GM19455 (cell line): ENCODE measurements around the gene NACC1.

Experiments used
- ATAC-seq: cut with Tn5 transposase; IDR thresholded peaks from one replicate; pipeline ENCODE4 v1.9.1; 2021; ENCODE audit not compliant: unreplicated experiment

Gene NACC1

DNA sequence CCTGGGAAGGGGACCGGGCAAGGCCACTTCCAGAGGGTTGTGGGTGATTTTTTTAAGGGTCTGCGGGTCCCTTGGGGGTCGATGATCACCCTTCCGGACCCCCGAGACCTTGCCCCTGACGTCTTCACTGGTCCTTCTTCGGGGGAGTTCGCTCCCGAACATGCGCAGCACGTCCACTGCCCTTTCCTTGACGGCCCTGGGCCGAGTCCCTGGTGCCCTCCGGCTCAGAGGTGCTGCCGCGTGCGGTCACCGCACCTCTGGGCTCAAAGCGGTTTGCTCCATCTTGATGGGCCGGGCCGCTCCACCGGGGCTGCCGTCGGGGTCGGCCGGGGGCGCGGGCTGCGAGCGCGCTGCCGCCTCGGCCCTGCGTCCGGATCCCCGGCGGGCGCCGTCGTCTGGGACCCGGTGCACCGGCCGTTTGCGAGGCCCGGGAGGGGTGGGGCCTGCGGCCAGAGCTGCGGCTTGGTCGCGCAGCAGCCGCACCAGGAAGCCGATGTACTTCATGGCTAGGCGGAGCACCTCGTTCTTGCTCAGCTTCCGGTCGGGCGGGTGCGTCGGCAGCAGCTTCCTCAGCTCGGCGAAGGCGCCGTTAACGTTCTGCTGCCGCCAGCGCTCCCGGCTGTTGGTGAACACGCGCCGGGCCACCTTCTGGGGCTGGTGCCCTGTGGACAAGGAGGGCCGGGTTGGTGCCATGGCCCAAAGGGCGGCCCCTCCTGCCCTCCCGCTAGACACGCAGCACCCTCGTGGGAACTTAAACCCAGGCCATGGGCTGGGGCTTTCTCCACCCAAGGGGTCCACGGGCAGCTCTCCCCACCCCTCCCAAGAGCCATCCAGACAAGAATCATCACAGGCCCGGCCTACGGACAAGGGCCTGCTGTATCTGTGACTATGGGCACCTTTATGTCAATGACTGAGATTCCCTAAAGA lies 18.7 kb upstream of the NACC1 start:
- no peak for ATAC-seq

DNA sequence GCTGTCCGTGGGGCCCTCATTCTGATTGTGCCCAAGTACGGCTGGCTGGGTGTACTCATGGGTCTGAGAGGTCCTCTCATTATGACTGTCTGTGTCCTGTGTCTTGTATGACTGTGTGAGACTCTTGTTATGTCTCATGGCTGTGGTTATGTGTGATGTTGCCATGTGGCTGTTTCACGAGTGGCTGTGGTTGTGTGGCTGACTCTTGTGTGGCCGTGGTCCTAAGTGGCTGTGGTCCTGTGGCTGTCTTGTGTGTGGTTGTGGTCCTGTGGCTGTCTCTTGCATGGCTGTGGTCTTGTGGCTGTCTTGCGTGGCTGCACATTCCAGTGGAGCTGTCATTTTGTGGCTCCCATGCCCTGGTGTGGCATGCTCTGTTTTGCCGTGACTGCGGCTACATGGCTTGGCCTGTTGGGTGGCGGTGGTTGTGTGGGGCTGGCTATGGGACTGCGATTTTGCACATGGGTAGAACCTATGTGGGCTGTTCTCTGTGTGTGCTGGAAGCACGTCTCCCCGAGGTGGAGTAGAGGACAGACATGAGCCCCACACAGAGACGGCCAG lies 18.0 kb upstream of the NACC1 start:
- no peak for ATAC-seq

DNA sequence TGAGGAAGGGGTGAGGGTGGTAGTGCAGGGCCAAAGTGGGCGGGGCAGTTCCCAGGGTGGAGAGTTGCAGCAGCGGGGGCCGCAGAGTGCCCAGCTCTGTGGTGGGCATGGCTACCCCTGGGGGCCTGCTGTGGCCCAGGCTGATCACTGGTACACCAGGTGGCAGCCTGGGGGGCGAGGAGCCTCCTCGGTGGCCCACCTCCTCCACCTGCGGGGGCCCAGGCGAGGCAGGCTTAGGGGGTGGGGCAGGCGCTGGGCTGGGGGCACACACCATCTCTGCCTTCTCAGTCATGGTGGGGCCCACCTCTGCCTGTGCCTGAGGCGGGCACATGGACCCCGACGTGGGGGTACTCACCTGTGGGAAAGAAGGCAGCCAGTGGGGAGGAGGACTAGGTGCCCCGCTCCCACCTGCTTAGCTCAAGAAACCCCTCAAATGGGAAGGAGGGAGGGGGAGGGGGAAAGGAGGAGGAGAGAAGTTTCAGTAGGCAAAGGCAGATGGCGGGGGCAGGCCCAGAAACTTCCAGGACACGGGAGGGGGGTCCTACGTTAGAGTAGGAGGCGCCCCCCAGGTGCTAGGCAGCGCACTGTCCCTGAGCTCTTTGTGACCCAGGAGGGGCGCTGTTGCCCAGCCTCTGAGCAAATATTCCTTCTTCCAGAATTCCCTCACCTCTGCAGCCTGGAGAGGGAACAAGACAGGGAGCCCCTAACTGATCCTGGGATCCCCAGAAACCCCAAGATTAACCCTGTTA lies 17.0 kb upstream of the NACC1 start:
- ATAC-seq = no peak

DNA sequence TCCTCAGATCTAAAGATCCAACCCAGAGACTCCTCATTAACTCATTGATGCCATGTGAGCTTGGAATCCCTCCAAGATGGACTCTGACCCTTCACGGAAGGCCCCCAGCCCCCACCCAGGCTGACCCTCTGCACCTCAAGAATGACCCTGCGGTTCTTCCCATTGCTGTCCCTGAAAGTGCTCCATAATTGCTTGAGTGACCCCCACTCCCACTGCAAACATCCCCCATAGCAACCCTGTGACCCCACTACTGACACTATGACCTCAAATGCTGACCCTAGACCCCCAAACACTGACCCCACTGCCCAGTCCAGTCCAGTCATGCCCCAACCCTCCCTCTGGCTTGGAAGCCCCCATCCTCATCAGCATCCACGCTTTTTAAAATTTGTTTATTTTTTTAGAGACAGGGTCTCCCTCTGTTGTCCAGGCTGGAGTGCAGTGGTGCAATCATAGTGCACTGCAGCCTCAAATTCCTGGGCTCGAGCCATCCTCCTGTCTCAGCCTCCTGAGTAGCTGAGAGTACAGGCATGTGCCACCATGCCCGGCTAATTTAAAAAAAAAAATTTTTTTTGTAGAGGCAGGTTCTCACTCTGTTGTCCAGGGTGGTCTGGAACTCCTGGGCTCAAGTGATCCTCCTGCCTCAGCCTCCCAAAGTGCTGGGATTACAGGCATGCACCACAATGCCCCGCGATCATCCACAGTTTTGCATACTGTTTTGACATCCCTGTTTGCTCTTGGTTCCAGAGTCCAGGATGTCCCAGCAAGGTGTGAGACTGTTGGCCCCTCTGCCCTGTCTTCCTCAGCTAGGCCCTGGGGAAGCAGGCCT lies 16.3 kb upstream of the NACC1 start:
- ATAC-seq = no peak

DNA sequence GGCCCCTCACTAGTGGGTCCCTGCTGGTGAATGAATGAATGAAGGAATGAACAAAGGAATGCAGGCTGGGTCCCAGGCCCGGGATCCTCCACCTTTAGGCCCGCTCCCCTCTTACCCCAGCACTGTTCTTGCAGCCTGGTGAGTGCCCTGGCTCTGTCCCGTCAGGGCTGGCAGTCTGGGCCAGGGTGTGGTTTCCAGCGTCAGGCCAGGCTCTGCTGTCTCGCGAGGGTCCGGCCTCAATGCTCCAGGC lies 15.7 kb upstream of the NACC1 start:
- no peak for ATAC-seq

DNA sequence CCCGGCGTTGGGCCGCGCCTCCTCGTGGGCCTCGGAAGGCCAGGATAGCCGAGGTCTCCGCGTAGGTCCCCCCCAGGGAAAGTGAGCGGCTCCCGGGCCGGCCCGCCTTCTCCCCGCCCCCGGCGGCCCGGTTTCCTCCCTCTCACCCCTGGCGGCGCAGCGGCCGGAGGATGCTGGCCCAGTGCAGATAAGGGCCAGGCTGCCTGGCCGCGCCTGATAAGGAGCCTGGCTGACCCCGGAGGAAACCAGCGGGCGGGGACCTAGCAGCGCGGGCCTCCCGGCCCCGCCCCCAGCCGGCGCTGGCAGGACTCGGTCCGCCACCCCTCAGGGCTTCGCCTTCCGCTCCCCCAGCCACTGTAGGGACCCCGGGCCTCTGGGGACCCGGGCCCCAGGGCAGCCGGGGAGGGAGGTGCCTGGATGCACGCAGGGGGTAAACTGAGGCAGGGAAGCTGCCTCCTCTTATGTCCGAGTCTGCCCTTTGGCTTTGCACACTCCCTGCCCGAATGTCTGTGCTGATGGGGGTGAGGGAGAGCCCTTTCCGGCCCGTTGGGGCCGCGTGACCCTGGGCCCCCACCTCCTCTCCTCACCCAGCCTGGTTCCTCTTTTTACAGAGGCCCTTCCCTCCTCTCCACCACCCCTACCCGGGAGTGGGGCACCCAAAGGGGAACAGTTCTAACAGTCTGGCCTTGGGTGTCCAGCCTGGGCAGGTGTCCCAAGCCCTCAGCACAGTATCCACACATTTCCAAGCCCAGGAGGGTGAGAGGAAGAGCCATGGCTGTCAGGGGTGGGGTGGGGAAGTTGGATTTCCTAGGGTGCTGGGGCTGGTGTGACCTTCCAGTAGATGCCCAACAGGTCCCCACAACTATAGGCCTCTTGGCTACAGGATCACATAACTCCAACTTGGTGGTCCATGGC lies 15.1 kb upstream of the NACC1 start, which contains the start of gene LYL1:
TSS of gene LYL1 (minus strand) at position 193 of the 915 bp plus-strand sequence. CDS start 1,687 bp downstream, outside the sequence.
- ATAC-seq = no peak

DNA sequence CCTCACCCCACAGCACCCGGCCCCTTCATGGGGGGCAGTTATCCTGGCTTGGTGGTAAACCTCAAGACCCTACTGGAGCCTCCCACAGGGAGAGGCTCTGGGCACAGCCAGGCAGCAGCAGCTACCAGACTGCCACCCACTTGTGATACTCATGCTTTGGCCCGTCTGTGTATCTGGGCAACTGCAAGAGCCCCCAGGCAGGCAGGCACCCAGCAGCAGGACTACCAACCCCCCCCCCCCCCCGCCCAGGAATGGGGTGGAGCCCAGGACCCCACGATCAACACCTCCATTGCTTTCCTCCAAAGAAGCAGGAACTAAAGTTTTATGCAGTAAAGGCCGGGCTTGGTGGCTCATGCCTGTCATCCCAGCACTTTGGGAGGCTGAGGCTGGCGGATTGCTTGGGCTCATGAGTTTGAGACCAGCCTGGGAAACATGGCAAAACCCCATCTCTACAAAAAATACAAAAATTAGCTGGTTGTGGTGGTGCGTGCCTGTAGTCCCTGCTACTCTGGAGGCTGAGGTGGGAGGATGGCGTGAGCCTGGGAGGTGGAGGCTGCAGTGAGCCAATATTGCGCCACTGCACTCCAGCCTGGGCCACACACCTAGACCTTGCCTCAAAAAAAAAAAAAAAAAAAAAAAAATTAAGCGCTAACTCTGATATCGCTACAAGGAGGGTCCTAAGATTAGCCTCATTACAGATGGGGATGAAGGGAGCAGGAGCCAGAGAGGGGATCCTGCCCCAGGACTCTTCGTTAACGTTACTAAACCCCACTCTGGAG lies 14.3 kb upstream of the NACC1 start:
- ATAC-seq = no peak

DNA sequence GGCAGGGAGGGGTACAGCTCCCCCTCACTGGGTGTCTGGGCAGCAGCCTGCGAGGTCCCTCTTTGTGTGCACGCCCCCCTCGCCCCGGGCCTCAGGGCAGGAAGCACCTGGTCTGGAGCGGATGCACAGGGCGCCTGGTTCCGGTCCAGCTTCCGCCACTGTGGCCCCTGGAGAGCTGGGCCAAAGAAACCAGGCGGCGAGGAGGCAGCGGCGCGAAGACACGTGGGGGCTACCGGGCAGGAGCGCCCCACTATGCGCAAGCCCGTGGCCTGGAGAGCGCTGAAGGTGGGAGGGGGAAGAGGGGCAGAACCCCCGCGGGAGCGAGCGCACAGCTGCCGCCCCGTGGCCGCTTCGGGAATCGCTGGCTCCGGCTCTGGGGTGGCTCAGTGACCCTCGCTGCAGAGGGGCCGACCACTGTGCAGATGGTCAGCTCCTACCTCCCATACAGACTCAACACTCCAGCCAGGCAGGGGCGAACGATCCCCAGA lies 13.7 kb upstream of the NACC1 start:
- ATAC-seq = peak; percentile 34

DNA sequence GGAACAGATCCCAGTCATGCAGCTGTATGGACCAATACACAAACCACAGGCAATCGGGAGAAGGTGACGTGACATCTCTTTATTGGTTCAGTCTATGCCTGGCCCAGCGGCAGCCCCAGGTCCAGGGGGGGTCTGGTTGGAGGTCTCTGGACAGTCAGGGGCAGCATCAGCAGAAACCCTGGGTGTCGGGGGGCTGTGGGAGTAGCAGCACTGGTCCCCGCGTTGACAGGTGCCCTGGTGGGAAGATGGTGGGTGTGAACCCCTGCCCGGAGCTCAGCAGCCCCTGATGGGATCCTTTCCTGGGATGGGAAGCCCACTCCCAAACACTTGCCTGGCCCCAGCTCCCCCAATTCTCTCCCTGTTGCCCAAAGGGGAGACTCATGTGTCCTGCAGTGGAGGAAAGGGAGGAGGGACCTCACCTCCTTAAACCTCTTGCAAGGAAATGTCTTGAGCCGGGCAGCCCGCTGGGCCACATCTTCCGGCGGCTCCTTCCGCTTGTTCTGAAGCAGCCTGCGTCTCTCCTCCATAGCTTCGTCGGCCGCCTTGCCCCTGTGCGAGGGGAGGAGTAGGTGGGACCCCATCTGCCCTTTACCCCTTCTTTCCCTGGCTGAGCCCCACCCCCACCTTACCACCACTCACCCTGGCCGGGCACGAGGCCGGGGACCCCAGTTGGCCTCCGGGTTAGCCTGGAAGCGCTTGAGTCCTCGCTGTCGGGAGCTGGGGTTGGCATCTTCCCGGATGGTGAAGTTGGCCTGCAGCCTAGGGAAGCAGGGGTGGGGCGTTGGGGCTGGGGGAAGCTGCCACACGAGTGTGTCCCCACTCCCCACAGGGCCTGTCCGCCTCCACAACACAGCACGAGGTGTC lies 13.0 kb upstream of the NACC1 start:
- ATAC-seq = peak; percentile 11

DNA sequence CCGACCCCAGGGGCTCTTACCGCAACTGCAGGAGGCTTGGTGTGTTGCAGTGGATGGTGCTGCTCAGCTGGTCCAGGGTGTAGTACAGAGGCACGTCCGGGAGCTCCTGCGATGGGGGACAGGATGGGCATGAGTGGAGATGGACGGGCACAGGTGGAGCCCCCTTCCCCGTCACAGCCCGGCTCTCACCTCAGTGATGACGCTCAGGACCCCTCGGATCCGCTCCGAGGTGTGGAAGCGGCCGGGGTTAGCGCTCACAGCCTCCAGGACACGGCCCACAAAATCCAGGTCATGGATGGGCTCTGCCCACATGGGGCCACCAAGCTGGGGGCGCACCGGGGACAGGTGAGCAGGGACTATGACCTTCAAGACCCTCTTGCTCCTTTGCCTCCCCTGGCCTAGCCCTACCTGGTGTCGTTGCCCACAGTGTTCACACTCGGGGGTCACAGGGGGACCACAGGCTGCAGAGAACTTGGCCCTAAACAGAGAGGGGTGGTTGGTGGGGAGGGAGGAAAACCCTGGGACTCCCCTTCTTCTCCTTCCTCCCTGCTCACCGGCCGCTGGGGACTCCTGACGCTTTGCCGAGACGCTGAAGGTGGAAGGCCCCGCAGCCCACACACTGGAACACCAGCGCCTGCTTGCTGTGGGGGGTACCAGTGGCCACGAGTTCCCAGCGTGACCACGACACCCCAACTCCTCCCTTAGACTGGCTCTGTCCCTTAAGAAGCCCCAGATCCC lies 8.5 kb upstream of the NACC1 start:
- no peak for ATAC-seq

DNA sequence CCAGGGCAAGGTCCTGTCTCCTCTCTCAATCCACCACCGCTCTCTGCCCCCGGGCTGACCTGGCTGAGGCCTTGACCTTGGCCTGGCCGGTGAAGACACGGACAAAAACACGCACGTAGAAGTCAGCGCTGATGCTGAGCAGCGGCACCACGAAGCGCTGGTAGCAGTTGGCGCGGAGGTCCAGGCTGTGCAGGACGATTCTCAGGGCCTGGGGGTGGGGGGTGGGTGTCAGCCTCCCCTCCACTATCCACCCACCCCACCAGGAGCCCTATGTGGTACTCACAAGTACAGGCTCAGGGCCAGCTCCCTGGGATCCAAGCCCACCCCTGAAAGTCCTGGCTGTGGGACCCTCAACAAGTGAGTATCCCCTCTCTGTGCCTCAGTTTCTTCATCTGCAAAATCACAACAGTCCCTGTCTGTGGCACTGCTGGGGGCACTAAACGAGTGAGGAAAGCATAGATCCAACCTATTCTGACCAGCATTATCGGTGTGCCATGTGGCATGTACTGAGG lies 7.9 kb upstream of the NACC1 start:
- no peak for ATAC-seq

DNA sequence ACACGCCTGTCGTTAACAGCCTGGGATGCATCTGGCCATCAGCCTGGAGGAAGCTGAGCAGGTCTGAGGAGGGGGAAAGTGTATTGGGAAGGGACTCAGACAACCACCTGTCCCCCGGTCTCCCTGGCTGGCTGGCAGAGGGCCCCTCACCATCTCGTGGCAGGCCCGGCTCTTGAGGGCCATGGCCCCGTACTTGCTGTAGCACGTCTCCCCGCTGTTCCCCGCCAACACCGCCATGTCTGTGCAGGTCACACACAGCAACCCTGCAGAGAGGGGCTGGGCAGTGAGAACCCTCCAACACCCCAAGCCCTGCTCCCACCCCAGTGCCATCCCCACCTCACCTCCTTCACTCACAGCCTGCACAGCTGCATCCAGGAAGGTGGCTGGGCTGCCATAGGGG lies 5.5 kb upstream of the NACC1 start:
- no peak for ATAC-seq

DNA sequence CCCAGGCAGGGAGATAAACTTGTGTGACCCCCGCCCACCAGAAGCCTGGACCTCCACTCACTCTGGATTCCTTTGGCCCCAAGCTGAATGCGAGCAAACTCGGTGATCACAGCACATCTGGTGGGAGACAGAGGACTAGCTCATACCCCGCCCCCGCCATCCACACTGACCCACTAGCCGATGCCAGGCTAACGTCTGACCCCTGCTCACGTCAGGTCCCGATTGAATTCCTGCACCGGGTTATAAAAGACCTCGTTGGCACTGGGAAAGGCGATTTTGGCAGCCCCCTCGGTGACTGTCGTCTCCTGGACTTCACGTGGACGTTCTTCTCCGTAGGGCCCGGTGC lies 2.2 kb upstream of the NACC1 start:
- no peak for ATAC-seq

DNA sequence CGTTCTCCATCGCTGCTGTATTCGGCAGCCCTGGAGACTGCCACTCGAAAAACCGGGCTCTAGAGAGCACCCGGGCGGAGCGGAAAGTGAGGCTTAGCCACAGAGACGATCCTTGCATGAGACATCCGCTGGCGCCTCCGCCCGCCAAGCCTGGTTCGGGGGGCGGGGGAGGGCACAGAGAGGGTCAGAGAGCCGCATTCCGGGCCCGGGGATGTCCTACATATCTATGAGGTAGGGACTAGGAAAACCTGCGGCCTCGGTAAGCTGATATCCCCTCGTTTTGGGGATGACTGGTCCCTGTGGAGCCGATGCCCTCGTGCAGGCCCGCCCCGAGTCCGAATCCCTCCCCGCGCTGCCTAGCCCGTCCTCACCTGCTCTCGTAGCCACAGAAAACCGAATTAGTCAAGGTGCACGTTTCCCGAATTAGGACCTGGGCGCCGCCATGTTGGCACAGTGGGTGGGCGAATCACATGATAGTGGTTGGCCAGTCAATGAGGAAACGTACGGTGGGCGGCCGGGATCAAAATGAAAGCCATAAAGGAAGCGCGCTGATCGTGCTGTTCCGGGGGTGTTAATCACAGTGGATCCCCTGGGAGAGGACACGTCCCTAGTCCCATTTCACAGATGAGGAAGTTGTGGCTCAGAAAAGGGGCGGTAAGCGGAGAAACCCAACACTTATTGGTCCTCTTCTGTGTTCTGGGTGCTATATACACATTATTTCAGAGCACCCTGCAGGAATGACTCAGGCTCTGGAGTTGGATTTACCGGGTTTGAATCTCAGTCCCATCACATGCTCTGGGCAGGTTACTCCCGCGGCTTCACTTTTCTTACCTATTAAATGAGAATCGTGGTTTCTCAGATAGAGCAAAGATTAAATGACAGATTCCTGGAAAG lies 1.5 kb upstream of the NACC1 start, which contains the start of gene TRMT1:
TSS of gene TRMT1 (minus strand) at position 459 of the 894 bp plus-strand sequence. CDS start at position 118, 341 bp downstream.
- peak; percentile 53 for ATAC-seq

DNA sequence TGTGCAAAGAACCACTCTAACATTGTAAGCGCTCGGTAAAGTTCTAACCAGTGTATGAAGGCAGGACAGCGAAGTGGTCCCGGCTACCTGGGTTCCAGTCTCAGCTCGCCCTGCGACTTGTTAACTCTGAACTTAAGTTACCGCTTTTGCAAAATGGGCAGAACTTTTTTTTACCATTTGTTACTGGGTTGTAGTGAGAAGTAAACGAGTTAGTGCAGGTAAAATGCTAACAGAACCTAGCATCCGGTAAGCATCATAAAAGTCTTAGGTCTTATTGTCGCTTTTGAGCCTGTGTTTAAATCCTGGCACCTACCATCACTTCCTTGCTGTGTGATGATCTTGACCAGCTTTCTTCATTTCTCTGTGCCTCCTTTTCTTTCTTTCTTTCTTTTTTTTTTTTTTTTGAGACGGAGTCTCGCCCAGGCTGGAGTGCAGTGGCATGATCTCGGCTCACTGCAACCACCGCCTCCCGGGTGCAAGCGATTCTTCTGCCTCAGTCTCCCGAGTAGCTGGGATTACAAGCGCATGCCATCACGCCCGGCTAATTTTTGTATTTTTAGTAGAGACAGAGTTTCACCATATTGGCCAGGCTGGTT lies 790 bp upstream of the NACC1 start:
- ATAC-seq = no peak
